ENCODE results near the gene EPHA2.

GRCh38 chr1:16170283-16170673, 14.4 kb upstream of the EPHA2 start:
- TF ChIP-seq POLR2A (IDR thresholded peaks at IDR 0.05) (no peak), CTCF (IDR thresholded peaks at IDR 0.05) (no peak)
